Tibial nerve (tissue), 3 donors: ENCODE data around the gene PROB1.
A peak's percentile ranks its signal among the peaks of the same experiment; 100 is the strongest.

Source experiments
- CTCF ChIP-seq, 5 experiments: fragments of 200-600 bp in 3 of 5; fragments of 450-650 bp in 2 of 5; sonication (generic) in 3 of 5; IDR thresholded peaks; one replicate each; pipeline ENCODE4 v1.5.1; 2016 to 2019; ENCODE audit warnings: antibody characterized with exemption in 5 of 5, mild to moderate bottlenecking in 3 of 5, moderate library complexity in 2 of 5
- POLR2A ChIP-seq, 2 donors: fragments of 450-650 bp; IDR thresholded peaks; one replicate each; pipeline ENCODE4 v1.6.1; 2017; ENCODE audit warnings: antibody characterized with exemption in 2 of 2, mild to moderate bottlenecking in 2 of 2, moderate library complexity in 2 of 2

DNA sequence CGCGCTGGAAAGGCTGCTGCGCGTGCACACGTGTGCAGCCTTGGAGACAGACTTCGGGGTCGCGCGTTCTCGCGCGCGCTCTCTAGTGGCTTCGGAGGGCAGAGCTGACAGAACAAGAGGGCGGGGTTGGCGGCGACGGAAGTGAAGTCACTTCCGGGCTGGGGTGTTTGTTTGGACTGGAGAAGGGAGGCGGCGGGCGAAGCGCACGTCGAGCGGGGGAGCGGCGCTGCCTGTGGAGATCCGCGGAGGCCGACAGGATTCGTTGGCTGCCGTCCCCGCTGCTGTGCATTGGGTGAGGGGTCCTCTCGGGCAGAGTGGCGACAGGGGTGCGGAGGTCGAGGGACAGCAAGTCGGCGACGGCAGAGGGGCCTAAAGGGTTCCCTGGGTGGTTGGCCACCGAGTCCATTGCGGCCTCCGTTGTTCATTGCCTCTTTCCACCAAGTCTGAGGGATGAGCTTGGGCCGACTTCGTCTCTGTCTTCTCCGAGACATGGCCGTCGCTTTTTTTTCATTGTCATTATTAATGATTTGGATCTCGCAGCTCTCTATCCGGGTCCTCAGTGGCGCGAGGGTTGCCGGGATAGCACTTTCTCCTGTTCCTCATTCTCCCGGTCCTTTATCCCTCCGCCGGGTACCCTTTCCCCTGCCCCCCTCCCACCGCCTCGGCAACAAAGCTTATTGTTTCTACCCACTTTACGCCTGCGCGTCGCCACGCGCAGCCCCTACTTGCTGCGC, 53.0 kb downstream of the PROB1 start, which contains the start of gene PAIP2:
- TF ChIP-seq POLR2A (IDR thresholded peaks at IDR 0.05) (peak; percentile 88 to 97), CTCF (IDR thresholded peaks at IDR 0.05) (peak; percentile 81 to 95 (median 90))
